ENCODE measurements around the gene ASPG.
A peak's percentile ranks its signal among the peaks of the same experiment; 100 is the strongest.
"Not testable (repeated sequence)": the region's sequence is repeated elsewhere in the genome, so short reads cannot be mapped to it uniquely, and the experiment has no call there.

ASPG gene

DNA sequence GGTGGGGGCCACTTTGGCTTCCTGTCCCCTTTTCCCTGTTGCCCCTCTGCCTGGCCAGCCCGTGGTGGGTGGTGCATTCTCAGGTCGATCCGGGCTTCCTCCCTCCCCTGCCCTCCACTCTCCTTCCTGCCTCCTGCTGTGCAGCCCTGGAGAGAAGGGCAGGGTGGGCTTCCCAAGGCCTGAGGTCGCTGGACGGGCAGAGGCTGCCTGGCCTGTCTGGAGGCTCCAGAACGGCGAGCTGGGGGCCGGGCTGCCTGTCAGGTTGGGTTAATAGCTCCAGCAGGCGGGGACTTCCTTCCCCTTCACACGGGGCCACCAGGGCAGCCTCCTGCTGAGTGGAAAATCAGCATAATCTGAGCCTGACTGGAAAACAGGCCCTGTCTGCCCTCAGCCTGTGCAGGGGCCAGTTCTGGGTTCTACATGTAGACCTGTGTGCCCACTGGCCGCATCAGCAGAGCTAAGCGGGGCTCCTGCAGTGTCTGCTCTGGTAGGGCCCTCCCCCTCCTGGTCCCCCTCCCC lies 64.2 kb downstream of the ASPG start:
- intact Hi-C loops (cut with DNase I) = no loop called here
- DNase-seq = no peak

DNA sequence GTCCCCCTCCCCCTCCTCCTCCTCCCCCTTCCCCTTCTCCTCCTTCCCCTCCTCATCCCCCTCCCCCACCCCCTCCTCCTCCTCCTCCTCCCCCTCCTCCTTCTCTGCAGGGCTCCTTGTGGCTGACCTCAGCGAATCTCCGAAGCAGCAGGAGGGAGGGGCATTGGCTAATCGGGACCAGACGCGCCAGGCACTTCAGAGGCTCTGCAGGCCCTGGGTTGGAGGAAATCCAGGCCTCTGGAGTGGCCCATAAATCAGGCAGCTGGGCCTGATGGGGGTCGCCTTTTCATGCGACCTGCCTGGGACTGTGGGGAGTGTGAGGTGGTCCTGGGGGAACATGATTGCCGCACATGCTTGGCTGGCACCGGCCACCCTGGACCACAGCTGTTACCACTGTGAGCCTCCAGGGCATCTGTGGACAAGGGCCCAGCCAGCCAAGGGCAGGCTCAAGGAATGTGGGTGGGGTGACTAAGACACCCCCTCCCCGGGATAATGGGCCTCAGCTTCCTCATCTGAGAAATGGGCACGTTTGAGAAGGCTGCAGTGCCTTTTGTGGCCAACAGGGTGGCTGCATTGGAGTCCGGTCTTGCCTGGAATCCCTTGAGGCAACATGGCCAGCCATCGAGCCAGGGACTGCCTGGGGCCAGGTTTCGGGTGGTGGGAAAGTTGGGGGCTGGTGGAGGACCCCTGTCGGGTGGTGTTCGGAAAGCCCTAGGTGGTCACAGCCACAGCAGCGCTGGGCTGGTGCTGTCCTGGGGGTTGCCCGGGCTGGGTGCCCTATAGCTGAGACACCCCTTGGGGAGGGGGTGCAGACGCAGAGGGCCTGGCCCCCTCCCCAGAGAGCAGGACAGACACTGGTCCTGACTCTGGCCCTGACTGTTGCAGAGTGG lies 64.9 kb downstream of the ASPG start:
- no peak for DNase-seq
- intact Hi-C loops (cut with DNase I) = no loop called here

DNA sequence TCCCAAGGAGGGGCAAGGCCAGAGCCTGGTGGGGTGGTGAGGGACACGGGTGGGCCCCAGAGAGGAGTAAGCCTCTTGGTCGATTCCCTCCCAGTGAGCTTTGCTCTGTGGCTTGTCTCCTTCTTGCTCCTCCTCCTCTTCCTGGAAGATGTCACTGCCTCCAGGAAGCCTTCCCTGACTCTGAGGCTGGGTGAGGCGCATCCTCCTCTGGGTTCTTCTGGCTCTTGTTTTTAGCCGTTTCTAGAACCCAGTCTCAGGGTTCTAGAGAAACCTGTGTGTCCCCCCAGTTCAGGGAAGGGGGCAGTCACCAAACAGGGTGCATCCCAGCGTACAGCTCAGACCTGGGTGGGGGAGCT lies 65.5 kb downstream of the ASPG start:
- no peak for DNase-seq
- intact Hi-C loops (cut with DNase I) = no loop called here

DNA sequence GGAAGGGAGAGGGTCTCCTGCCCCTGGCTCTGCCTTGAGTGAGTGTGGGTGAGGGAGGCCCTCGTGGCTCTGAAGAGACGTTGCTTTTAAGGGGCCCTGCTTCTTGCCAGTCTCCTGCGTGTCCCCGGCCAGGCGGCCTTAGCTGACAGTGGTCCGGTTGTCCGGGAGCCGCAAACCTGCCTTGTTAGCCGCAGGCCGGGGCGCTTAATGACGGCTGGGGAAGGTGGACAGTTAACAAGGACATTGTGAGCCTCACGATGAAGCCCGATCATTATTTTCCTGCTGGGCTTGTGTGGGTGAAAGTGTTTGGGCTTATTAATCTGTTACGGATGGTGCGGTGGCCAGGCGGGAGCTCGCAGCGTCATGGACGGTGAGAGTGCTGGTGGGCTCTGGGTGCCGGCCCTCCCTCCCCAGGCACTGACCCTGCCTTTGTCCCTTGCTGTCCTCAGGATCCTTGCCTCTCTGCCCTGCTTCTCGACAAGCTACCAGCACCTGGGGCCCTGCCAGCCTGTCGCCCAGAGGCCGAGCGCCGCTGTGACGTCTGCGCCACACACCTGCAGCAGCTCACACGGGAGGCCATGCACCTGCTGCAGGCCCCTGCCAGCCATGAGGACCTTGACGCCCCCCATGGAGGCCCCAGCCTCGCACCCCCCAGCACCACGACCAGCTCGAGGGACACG lies 66.2 kb downstream of the ASPG start:
- no peak for DNase-seq
- intact Hi-C loops (cut with DNase I) = no loop called here

DNA sequence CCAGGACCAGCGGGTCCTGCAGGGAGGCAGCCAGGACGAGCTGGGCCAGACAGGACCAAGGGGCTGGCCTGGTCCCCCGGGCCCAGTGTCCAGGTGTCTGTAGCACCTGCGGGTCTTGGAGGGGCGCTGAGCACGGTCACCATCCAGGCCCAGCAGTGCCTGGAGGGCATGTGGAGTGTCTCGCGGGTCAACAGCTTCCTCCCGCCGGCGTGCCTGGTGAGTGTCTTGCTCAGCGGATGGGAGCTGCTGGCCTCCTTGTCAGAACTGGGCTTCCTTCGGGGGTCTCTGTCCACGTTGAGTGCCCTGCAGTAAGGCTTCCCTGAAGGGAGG lies 66.7 kb downstream of the ASPG start:
- DNase-seq = no peak
- intact Hi-C loops (cut with DNase I) = no loop called here

DNA sequence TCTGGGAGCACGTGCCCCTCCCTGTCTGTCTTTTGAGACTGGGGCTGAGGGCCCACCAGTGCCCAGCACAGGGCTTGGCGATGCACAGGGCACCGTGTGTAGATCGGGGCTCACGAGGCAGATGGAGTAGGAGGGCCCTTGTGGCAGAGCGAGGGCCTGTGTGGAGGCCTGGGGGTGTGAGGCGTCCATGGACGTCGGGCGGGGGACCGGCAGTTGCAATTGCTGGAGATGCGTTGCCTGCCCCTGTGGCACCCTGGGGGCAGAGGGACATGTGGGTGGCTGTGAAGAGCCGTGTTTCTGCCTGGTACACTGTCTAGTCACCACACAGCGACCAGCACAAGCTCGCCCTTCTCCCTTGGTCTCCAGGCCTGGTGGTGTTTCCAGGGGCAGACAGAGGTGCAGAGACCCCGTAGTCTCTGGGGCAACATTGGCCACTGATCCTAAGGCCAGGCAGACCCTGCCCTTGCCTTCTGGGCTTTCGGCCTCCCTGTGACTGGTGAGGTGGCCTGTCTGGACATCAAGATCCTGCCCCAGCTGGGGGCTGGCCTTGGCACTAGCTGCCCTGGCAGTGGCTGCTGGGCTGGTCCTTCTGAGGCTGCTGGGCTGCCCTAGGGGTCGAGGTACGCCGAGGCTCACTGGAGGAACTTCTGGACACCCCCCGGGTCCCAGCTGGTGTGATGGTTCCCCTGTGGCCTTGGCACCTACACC lies 67.3 kb downstream of the ASPG start:
- intact Hi-C loops (cut with DNase I) = no loop called here
- DNase-seq = no peak

DNA sequence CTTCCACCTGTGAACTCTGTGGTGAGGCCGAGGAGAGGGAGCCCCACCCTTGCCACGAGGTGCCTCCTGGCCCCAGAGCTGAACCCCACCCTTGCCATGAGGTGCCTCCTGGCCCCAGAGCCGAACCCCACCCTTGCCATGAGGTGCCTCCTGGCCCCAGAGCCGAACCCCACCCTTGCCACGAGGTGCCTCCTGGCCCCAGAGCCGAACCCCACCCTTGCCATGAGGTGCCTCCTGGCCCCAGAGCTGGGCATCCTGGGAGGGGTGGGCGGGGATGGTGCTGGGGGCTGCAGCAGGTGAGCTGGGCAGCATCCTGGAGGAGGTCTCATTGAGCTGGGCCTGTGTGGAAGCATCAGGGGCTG lies 67.9 kb downstream of the ASPG start:
- intact Hi-C loops (cut with DNase I); DNase-seq: not testable (repeated sequence)

DNA sequence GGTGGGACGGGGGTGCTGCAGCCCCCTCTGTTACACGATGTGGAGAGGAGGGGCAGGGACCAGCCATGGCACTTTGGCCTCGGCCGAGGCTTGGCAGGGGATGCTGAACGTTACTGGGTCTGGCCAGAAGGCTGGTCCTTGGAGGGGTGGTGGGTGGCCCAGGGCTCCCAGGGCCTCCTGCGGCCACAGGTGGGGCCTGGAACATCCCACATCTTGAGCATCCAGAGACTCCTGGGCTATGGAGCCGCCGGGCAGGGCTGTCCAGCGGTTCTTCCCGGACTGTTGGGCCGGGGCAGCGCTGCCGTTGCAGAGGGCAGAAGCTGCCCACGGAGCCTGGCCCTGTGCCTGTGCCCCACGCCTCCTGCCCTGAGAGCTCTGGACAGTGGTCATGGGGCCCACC lies 68.7 kb downstream of the ASPG start:
- intact Hi-C loops (cut with DNase I) = no loop called here
- no peak for DNase-seq

DNA sequence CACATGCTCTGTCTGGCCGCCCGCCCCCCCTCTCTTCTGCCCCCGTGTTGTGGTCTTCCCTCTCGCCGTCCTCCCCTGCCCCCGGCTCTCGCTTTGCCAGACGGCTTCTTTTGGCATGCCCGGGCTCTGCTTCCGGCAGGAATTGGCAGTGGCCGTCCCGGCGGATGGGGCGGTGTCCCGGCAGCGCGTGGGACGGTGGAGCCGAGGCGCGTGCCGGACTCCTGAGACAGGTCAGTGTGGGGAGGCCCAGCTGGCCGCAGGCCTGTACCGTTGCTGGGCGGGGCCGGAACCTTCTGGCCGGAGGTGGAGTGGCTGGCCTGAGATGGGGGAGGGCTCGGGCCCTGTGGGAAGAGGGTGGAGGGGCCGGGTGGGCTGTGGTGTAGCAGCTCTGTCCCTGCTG lies 70.0 kb downstream of the ASPG start:
- no peak for DNase-seq
- intact Hi-C loops (cut with DNase I) = no loop called here

DNA sequence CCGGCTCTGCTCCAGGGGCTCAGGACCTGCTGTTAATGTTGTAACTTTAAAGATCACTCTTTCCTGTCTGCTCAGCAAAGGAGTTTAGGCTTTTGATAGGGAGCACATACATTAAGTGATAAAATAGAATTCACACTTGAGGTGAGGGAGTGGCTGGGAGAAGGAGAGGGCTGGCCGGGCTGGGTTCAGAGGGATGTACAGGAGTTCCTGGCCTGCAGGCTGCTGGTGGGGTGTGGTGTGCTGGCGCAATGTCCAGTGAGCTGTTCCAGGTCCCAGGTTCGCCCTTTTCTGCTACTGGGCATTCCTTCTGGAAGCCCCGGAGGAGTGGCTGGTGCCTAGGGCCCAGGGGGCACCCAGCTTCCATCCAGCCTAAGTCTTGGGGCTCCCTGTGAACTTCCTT lies 70.6 kb downstream of the ASPG start:
- intact Hi-C loops (cut with DNase I) = no loop called here
- DNase-seq = no peak

DNA sequence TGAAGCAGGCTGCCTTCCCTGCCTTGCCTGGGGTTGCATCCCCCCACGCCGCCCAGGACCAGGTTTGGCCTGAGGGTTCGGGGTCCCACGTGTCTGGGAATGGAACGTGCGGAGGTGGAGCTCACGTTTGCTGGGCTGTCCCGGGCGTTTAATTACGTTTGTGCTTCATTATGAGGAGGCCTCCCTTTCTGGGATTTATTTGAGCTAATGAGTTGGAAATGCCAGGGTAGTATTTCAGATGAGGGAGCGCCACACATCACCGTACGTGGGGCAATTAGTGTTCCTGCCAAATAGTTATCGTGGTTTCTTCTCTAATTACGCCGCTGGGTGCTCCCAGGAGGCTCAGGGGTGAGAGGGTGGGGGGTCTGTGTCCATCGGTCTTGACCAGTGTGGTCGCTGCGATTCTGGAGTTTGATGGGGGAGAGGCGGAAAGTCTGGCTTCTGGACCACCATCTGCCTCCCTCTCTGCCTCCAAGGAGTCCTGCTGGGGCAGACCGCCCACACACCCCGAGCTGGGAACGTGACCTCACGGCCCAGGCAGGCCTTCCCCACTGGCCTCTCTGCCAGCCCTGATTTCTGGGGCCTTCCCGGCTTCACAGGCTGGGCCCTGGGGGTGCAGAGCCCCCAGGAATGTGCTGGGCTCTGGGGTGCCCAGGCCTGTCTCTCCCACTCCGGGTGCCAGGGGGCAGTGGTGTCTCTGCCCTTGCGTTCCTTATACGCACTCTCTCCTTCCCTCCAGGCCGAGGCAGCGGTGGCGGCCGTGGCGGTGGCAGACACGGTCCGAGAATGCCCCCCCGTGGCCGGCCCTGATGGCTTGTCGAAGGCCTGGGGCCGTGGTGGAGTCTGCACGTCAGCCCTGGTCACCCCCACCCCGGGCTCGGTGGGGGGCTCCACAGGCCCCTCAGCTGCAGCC lies 71.8 kb downstream of the ASPG start:
- DNase-seq = peak in 1 of 42 donors; percentile 45
- intact Hi-C loops (cut with DNase I) = no loop called here

DNA sequence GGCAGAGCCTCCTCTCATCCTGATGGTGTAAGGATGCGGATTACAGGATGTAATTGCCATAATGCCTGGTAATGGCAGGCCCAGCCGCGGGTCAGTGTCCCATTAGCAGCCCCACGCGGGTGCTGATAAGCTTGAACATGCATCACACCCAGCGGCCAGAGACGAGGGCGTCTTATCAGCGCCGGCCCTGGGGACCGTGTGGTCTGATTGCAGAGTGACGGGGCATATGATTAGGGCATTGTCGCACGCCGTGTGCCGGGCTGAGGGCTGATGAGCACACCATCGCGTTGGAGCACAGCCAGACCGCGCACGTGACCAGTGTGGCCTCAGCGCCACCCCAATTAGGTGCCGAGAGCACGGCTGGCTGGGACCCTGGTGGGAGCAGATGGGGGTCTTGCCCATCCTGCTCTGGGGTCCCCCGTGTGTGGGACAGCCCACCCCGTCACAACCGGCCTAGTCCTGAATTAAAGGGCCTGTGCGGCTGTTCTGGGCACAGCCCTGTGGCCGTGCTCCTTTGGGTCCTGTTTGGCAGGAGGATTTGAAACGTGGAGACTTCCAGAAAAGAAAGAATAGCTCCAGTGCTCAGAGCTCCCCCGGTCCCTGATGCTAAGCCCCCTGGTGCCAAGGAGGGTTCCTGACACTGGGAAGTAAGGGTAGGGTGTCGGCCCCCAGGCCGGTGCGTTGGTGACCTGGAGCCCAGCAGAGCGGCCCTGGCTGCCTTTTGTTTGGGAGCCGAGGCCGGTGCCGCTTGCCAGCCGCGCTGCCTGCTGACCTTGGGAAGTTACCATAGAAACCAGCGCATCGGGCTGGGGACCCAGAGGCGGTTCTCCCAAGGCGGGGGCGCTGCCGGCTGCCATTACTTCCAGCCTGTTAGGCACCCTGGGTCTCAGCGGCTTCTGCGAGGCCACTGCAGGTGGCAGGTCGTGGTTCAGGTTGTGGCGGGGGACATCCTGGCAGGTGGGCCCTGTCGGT lies 73.6 kb downstream of the ASPG start:
- intact Hi-C loops (cut with DNase I) = no loop called here
- DNase-seq = peak in 28 of 42 donors; percentile 8 to 59 (median 30)

DNA sequence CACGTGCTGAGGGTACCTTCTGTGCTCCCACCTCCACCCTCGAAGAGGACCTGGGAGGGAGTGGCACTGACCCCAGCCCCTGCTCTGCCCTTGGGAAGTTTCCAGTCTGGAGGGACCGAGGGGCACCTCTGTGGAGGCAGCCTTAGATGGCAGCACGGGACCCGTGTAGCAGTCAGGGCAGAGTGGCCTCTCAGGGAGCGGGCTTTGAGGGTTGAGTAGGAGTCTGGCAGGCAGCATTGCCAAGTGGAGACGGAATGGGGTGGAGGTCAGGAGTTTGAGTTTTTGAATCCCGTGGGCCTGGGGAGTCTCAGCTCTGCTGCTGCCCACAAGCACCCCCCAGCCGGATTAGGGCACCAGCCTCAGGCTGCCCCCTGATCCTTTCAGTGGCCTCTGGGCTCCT lies 74.5 kb downstream of the ASPG start:
- no peak for DNase-seq
- intact Hi-C loops (cut with DNase I) = no loop called here

DNA sequence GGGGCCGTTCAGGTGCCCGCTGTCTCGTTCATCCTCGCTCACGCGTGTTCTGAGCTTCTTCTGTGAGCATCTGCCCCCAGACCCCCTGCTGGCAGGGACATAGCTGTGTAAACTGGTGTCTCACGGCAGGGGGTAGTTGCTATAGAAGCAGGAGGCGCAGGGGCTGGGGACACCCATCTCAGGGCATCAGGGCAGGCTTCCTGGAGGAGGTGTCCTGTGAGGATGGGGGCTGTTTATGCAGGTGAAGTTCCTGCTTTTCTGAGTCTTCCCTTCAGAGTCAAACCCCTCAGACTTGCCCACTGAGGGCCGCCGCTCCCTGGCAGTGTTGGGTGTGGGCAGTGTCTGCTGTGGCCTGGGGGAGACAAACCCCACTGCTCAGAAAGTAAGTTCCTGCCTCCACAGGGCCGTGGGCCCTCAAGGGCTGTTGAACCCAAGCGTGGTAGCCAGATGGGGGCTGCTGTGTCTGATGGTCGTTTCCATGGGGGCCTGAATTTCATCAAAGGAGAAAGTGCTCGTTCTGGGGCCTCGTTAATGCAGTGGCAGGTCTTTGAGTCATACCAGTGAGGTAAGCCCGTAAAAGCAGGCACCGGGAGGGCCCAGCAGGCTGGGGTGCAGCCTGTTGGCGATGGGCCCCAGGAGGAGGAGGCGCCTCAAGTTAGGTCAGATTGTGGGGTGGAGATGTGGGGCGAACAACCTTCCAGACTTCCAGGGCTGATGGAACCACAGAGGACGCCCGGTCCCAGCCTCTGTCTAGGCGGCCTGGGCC lies 76.3 kb downstream of the ASPG start:
- no peak for DNase-seq
- intact Hi-C loops (cut with DNase I) = no loop called here

DNA sequence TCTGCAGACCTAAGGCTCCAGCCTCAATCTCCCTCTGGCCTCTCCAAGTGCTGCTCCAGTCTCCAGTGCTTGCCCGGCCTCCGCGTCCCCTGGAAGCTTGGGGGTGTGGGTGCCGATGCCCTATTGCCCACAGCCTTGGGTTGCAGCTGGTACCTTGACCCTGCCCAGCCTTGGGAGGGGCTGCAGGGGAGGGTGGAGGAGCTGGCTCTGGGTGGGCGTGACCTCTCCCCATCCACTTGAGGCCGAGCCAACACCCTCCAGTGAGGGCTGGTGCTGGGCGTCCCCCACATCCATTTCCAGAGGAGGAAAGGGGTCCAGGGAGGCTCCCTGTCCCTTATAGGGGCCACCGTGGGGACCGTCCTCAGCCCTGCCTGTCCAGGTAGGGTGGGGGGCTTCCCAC lies 77.0 kb downstream of the ASPG start:
- intact Hi-C loops (cut with DNase I) = no loop called here
- DNase-seq = no peak

DNA sequence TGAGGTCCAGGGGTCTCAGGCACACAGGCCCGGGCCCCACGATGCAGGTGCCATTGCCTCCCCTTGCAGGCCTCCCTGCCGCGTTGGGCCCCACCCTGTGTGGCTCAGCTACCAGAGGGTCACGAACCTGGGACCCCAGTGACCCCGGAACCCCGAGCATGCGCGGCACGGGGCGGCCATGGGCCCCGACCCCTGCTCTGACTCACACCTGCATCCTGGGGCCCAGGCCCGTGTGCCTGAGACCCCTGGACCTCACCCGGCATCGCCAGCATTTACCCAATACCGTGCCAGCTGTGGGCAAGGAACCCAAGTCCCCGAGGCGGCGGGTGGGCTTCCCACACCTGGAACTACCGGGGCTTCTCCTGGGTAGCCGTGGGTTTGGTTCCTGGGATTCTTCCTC lies 78.0 kb downstream of the ASPG start:
- DNase-seq = no peak
- intact Hi-C loops (cut with DNase I) = no loop called here

DNA sequence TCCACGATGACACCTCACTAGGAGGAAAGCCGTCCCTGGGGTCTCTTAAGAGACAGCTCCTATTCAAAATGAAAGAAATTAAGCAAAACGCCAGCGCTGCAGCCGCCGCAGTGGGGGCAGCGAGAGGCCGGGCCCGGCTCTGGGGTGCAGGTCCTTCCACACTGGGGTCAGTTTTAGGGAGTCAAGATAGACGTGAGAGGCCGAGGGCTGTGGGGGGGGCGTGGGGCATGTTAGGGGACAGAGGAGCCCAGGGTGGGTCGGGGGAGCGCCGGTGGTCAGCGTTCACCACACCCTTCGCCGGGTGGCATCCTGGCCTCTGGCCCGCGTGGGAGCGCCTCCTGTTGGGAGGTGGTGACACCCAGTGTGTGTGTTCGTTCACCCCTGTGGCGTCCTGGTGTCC lies 78.5 kb downstream of the ASPG start:
- intact Hi-C loops (cut with DNase I) = no loop called here
- DNase-seq = no peak

Data from head of caudate nucleus (tissue), 42 donors.